GM19025 (cell line): ENCODE measurements around the gene COX5A.
"Not testable (repeated sequence)": the region's sequence is repeated elsewhere in the genome, so short reads cannot be mapped to it uniquely, and the experiment has no call there.

ENCODE experiments used
- ATAC-seq: cut with Tn5 transposase; IDR thresholded peaks from one replicate; pipeline ENCODE4 v1.9.1; 2021; ENCODE audit warnings: mild to moderate bottlenecking, low read depth, moderate library complexity; ENCODE audit not compliant: unreplicated experiment

COX5A gene

DNA sequence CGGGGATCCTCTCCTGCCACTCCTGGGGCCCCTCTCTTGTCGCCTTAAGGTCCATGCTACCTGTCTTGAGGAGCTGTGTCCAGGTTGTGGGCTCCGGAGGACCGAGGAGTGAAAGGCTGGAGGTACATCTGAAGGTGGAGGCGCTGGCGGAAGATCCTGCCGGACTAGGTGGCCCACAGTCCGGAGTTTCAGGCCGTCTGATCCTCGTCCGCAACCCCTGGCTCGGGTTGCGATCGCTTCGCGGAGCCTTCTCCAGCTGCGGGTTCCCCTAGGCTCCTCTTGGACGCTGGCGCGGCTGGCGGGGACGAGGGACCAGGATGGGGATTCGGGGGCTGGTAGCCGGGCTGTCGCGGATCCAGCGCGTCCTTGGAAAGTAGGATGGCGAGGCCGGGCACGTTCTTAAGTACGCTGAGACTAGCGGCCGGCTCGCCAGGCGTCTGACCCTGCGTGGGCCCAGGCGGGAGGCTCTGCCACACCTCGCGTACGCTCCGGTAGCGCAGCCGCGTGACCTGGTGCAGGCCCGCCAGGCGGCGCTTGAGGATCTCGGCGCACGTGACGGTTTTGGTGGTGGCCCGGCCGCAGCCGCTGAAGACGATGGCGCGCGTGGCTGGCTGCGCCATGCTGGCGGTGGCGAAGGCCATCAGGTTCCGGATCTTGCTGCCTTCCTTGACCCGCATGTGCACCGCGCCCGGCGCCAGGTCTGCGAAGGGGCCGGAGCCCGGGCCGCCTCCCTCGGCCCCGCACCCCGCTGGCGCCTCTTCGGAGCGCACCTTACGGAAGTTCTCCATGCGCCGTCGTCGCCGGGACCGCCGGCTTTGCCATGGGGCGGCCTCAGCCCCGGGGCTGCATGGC is 18.1 kb upstream of the COX5A start:
- ATAC-seq = peak; percentile 42

DNA sequence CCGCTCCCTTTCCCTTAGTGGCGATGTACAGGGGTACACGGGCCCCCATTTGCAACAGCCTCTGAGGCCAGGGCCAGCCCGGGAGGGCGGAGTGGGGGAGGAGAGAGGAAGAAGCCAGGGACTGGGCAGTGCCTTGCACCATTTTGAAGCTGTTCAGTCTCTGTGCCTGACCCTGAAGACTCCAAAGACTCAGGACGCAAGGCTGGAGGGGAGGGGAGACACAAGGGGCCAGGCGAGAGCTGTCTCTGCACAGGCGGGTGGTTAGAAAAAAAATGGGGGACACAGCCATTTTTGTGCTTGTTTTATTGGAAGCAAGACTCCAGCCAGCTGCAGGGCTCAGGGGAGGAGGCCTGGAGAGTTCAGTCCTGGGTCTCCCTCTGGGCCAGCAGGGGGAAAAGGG is 17.1 kb upstream of the COX5A start:
- ATAC-seq = no peak

DNA sequence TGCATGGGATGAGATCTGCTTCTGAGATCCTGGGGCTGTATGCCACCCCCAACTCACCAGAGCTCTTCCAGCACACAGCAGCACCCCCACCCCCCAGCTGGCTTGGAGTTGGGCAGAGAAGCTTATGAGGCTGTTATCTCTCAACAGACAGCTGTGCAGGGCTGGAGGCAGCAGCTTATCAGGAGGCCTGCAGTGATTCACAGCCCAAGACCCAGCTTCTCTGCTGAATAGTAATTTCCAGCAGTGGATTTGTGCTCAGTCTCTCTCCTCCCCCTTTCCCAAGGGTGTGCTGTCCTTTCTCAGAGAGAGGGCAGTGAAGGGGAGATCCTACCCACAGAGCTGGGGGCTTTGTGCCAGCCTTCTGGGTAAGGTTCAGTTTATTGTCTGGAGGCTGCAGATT is 16.6 kb upstream of the COX5A start:
- ATAC-seq = no peak

DNA sequence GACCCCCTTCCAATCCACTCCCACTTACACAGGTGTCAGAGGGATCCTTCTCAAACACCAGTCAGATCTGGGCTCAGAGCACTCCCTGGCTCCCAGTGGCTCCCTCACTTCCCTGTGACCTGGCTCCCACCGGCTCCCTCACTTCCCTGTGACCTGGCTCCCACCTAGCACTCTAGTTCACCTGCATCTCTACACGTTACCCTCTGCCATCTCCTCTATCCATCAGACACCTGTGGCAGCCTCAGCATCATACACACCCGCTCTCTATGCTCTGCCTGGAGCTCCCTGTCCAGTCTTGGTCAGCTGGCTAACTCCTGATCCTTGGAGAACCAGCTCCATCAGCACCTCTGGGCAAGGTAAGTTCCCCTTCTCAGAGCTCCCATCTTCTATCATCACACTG is 13.1 kb upstream of the COX5A start:
- no peak for ATAC-seq

DNA sequence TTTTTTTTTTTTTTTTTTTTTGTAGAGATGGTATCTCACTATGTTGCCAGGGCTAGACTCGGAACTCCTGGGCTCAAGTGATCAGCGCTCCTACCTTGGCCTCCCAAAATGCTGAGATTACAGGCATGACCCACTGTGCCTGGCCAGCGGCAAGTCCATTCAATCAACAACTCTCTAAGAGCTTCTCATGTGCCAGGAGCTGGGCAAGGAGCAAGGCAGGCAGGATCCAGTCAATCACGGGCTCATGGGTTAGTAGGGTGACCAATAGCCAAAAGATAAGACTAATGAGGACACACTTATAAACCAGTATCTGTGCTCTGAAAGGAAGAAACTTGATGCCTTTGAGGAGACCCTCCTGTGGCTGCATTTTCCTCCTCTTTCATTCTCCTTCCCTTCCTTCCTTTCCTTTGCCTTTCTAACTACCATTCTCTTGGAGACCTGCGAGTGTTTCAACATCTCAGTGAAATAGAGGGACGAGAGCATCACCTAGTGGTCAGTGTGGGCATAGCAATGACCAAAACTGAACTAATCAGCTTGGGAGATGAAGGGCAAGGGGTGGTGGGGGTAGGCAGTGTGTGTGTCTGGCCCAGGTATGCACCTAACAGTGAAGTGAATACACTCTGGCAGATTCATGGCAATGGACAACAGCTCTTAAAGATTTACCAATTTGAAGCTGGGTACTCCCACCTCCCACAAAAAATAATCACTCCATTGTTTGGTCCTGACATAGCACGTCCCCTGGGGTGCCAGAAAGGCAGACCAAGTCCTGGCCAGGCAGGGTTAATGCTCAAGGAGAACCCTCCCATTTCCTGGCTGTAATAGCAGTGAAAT is 12.4 kb upstream of the COX5A start:
- no peak for ATAC-seq

DNA sequence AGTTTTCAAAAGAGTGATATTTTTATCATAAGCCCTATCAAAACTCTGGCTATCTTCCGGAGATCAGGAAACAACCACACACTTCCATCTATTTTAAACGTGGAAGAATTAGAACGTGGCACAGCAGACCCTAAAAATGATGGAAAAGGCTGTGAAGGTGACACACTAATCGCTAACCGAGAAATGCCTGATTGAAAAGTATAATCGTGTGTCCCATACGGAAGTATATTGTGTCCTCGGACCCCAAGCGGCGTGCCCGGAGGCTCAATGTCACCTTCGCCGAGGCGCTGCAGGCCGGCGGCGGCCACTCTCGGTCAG is 642 bp downstream of the COX5A start:
- no peak for ATAC-seq

DNA sequence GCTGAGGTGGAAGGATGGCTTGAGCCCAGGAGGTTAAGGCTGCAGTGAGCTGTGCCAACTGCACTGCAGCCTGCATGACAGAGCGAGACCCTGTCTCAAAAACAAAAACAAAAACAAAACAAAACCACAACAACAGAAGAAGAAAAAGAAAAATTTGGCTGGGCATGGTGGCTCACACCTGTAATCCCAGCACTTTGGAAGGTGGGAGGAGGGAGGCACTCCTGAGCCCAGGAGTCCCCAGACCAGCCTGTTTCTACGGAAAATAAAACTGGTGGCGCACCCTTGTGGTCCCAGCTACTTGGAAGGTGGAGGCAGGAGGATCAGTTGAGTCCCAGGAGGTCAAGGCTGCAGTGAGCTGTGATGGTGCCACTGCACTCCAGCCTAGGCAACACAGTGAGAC is 2.7 kb downstream of the COX5A start:
- not testable (repeated sequence) for ATAC-seq

DNA sequence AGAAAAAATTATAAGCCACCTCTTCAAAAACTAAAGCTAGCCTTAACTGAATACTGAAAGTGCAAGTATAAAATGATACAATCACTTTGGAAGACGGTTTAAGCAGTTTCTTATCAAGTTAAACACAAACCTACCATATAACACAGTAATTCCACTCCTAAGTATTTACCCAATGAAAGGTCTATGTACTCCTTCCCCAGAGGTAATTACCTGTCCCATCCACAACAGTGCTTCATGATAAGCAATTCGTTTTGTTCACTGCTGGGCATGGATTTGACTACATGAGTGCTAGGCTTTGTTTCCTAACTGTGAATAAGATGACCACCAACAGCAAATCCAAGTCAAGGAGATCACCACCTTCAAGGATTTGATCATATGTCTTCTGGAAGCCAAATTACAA is 4.3 kb downstream of the COX5A start:
- no peak for ATAC-seq

DNA sequence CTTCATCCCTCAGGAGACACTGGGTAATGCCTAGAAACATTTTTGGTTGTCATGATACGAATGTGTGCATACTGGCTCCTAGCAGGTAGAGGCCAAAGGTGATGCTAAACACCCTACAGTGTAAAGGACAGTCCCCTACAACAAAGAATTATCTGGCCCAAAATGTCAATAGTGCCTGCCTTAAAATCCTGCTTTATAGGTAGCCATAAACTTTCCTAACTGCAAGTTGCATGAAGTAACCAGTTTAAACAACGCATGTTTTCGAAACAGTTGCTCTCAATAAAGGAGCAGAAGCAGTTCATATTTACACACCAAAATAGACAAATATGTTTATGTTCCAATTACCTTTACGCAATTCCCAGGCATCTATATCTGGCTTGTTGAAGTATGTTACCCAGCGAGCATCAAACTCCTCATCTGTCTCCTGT is 9.1 kb downstream of the COX5A start:
- ATAC-seq = no peak

DNA sequence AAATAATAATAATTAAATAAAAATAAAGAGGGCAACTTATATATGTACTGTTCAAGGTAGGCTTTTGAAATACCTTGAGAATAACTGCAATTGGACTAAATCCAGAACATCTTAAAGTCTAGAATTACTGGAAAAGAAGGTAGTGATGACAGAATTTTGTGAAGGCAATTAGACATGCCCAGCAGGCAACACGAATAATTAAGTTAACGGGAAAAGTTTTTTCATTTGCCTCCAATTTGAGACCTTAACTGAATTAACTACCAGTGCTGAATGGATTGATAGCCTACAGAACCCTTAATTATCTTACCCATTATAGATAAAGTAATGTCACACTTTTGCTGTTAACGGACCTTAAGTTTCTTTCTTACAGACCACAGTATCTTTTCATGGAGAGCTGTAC is 13.3 kb downstream of the COX5A start:
- ATAC-seq = no peak

DNA sequence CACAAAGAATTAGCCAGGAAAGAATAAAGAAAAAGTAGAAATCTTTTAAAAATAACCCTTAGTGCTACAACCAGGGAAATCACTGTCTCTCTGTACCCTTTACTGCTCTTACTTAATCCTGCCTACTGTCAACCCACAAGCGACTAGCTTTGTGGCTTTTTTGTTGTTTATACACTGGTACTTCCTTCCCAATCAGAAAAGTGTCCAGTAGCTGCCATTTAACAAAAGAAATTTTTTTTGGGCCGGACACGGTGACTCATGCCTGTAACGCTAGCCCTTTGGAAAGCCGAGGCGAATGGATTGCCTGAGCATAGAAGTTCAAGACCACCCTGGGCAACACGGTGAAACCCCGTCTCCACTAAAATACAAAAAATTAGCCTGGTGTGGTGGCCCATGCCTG is 17.4 kb downstream of the COX5A start:
- no peak for ATAC-seq

DNA sequence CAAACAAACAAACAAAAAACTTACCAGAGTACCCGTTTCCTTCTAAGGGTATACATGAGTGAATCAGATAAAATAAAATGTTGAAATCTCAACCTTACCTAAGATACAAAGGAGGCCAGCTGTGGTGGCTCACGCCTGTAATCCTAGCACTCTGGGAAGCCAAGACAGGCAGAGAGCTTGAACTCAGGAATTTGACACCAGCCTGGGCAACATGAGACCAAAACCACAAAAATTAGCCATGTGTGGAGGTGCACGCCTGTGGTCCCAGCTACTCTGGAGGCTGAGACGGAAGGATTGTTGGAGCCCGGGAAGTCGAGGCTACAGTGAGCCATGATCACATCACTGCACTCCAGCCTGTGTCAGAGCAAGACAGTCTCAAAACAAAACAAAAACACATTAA is 20.2 kb downstream of the COX5A start:
- no peak for ATAC-seq

DNA sequence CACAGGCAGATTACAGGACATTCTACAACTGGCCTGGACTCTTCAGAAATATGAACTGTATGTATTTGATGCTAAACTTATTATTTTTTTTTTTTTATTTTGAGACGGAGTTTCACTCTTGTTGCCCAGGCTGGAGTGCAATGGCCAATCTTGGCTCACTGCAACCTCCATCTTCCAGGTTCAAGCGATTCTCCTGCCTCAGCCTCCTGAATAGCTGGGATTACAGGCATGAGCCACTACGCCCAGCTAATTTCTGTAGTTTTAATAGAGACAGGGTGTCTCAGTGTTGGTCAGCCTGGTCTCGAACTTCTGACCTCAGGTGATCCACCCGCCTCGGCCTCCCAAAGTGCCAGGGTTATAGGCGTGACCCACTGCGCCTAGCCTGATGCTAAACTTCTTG is 24.1 kb downstream of the COX5A start:
- not testable (repeated sequence) for ATAC-seq

DNA sequence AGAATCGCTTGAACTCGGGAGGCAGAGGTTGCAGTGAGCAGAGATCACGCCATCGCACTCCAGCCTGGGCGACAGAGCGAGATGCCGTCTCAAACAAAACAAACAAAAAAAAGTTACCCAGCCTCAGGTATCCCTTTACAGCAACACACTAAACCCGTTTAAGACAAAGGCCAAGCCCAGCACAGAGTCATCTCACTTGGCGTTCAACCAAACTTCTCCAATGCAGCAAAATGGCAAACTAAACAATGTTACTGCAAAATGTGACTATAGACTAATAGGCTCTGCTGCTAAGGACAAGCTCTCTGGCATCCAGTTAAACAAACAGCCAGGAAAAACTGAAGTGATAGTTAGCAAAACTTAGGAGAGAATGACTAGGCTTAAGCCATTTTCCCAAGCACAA is 24.8 kb downstream of the COX5A start:
- no peak for ATAC-seq

DNA sequence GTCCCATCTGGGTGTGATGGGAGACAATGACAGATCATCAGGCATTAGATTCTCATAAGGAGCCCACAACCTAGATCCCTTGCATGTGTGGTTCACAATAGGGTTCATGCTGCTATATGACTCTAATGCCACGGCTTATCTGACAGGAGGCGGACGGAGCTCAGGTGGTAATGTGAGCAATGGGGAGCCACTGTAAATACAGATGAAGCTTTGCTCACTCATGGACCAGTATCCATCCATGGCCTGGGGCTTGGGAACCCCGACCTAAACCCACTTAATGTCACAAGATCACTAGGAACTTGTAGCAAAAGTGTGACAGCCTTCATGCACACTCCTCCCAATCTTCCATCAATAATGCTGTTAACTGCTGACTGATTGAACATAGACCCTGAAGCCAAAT is 29.2 kb downstream of the COX5A start:
- ATAC-seq = no peak

DNA sequence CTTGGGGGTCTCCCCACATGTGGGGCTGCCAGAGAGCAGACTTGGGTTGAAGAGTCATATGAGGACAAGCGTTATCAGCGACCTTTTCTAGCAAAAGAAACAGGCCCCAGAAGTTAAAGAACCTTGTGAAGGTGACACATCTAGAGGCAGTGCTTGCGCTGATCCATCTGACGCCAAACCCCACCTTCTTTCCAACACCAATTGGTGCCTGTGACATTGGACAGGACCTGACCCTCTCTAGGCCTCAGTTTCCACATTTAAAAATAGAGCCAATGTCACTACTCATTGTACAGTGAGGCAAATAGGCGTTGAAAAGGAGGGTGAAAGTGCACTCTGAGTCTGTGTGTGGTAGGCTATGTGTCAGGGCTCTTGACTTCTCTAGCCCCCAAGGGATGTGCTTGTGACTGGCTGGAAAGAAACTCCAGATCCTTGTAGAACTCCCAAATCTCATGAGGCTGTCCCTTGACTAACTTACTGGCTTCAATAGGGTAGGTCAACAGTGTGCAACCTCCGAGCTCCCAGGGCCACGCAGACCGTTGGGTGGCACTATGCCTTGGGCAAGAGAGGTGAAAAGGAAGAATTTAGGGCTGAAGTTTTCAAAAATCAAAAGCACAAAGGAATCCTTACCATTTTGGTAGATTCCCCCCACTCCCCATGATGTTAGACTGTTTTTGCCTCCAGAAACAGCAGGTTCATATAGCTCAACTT is 30.6 kb downstream of the COX5A start:
- no peak for ATAC-seq

DNA sequence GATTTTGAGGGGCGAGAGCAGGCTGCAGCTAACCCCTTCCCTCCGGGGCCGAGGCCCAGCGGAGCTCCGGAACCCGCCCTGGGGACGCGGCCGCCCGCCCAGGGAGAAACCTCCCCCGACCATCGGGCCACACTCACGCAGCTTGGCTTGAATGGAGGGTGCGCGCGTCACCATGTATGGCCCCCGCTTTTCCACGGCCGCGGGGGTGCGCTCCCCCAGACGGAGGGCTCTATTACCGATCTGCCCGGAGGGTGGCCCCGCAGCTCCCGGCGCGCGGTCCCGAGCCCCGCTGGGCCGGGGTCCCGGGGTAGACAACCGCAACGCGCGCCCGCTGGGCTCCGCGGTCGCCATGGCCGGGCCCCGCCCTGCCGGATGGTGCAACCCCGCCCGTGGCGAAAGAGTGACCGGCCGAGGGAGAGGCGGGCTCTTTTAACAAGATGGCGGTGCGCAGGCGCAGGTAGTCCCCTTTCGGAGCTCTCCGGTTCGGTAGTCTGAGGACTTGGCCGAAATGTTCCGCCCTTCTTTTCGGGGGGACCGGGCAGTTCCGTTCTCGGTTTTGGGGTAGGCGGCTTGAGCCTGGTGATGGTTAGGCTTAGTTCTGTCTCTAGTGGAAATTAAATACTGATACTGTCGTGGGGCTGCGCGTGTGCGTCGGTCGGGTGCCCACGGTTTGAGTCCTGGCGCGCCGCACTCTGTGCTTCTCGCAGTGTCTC is 31.3 kb downstream of the COX5A start, which contains the start of gene FAM219B:
TSS of gene FAM219B (minus strand) at position 402 of the 713 bp plus-strand sequence. CDS start at position 351, 51 bp downstream.
- peak; percentile 88 for ATAC-seq

DNA sequence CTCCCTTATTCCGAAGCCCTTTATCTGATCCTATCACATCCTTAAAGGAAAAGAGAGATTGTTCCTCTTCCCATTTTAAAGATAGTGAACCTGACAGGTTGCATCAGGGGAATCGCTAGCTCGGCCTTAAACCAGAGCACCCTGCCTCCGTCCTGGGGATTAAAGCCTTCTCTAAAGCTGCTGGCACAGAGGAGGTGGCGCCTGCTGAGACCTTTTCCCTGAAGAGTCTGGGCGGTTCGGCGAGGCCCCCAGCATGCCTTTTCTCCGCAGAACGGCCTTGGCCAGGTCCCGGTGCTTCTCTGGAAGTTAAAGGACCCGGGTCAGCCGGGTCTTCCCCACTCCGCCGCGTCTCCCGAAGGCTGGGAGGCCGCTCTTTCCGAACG is 31.8 kb downstream of the COX5A start:
- peak; percentile 7 for ATAC-seq

DNA sequence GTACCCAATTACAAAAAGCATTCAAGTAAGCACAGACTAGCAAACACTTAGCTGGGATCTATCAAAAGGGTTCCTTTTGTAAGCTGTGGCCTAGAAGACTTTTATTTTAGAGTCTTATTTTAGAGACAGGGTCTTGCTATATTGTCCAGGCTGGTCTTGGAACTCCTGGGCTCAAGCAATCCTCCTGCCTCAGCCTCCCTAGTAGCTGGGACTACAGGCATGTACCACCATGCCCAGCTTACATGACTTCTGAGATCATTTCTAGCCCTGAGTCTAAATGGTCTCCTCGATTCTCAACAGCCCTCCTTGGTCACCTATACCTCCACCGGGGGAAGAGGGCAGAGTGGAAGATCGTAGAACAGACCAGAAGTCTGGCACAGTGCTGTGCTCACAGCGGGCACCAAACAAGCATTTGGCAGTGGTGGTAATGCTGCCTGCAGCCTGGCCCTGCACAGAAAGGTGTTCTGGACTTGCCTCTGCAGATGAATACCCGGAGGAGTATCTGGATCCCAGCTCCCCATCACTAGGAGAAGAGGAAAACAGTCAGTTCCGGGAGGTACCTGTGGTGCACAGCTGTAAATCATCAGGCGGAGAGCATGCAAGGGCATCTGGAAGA is 33.6 kb downstream of the COX5A start:
- ATAC-seq = no peak

DNA sequence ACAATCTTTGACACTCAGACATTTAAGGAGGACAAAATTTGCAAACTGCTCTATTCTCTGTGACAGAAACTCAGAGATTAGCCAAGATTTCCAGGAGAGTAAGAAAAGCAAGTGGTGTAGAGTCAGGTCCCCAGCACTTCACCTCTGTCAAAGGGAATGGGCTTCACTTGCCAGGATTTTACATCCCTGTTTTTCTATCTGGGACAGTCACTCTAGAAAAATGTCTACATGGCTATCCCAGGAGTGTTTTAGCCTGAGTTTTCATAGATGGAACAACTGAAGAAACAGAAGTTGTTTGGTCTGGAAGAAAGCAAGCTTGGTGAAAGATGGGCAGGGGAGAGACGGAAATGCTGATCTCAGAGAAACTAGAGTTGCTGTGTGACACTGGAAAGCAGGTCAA is 34.2 kb downstream of the COX5A start:
- no peak for ATAC-seq
